Measurements from ENCODE around the gene ATRN. TPM values are rescaled to one million over a fixed set of nuclear protein-coding genes. Genes with fewer than 3 reads are reported as not detected.
"Not testable (repeated sequence)": the region's sequence is repeated elsewhere in the genome, so short reads cannot be mapped to it uniquely, and the experiment has no call there.

Gene ATRN
- total RNA-seq, 1 donor from 2014 or later, result 33.5 TPM

DNA sequence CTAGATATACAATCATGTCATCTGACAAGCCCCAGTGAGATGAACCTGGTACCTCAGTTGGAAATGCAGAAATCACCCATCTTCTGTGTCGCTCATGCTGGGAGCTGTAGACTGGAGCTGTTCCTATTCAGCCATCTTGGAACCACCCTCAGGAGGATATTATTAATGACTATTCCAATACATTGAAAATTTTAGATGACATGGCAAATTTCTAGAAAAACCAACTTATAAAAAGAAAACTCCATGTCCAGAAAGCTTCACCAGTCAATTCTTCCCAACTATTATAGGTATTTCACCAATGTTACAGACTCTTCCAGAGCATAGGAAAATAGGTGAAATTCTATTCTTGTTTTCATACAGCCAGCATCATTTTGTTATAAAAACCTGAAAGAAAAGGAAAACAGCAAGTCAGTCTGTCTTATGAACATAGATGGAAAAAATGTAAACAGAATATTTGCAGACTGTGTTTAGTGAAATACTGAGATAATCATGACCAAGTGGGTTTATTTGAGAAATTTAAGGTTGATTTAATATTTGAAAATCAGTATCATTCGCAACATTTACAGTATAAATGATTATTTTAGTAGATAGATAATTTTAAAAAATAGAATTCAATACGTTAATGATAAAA lies 43.3 kb downstream of the ATRN start:
- no peak for DNase-seq (ENCODE audit: low read depth)

GRCh38 chr20:3515379-3516170 lies 44.8 kb downstream of the ATRN start:
- no peak for DNase-seq (ENCODE audit: low read depth)

GRCh38 chr20:3521852-3522740 lies 51.3 kb downstream of the ATRN start:
- no peak for DNase-seq (ENCODE audit: low read depth)

GRCh38 chr20:3524696-3525095 lies 53.9 kb downstream of the ATRN start:
- DNase-seq (ENCODE audit: low read depth), result not testable (repeated sequence)

DNA sequence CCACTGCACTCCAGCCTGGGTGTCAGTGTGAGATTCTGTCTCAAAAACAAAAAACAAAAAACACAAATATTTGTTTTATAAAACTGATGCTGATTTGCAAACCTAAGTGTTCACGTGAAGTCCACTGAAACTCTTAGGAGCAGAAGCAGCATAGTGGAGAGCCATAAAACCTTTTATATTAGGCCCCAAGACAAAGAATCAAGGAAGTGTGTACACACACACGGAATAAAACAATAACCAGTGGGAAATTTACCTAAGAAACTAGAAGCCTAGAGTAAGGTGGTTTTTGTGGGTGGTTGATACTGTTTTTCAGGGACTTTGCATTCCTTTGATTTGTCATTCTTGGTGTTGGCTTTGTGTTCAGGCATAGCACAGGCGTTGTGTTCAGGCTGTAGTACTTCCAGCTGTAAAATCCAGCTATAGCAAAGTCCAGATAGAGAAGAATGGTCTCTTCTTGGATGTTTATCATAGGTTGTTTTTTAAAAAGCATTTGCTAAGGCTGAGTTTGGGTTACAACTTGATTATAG lies 61.3 kb downstream of the ATRN start:
- DNase-seq (ENCODE audit: low read depth), result no peak

GRCh38 chr20:3537733-3538132 lies 66.9 kb downstream of the ATRN start:
- DNase-seq (ENCODE audit: low read depth), result not testable (repeated sequence)

GRCh38 chr20:3539311-3540107 lies 68.7 kb downstream of the ATRN start:
- no peak for DNase-seq (ENCODE audit: low read depth)

DNA sequence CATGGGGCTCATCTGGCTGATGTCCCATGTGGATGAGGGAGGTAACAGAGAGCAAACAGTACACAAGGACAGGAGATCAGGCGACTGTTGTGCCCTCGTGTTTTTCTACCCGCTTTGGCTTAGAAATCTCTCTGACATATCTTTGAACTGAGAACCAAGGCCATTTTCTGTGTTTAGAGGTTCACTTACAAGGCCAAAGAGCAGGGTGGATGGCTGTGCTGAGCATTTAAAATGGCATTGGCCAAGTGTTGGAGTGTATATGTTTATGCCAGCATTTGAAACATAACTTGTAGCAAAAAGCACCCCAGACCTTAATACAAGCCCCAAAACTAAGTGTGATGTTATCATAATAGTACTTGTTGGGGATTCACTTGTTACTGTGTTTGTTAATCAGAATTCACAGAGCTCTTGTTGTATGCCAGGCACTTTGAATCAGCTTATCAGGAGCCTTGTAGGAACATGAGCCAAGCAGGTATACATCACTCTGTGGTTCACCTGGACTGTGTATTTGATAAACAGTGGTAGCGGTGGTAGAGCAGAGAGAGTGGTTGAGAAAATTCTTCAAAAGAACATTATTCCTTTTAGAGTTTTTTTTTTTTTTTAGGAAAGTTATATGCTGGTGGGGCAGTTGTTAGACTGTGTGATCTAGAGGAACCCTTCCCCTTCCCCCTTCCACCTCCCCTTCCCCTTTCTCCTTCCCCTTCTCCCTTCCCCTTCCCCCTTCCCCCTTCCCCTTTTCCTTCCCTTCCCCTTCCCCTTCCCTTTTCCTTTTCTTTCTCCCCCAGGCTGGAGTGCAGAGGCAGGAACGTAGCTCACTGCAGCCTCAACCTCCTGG lies 71.3 kb downstream of the ATRN start:
- DNase-seq (ENCODE audit: low read depth), result no peak

DNA sequence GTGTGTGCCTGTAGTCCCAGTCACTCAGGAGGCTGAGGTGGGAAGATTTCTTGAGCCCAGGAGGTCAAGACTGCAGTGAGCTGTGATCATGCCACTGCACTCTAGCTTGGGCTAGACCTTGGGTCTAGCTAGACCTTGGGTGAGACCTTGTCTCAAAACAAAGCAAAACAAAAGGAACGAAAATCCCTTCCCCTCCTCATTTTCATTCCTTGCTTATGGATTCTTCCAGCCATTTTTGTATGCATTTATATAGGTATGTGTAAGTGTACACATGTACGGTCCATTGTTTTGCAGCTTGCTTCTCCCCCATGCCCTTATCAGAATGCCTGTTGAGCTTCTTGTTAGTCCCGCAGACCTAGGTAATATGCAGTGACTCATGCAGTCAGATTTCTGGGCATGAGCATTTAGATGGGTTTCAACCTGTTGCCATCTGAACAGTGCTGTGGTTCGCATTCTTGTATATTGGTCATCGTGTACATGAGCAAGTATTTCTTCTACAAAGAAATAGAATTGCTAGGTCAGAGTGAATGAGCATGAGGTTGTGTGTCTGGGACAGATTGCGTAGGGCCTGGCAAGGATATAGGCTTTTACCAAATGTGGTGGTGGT lies 73.2 kb downstream of the ATRN start:
- peak; percentile 11 for DNase-seq (ENCODE audit: low read depth)

- DNase-seq (ENCODE audit: low read depth), result no peak
Observed at GRCh38 chr20:3545401-3545925, 74.6 kb downstream of the ATRN start.

- DNase-seq (ENCODE audit: low read depth), result no peak
Observed at GRCh38 chr20:3547906-3548305, 77.1 kb downstream of the ATRN start.

DNA sequence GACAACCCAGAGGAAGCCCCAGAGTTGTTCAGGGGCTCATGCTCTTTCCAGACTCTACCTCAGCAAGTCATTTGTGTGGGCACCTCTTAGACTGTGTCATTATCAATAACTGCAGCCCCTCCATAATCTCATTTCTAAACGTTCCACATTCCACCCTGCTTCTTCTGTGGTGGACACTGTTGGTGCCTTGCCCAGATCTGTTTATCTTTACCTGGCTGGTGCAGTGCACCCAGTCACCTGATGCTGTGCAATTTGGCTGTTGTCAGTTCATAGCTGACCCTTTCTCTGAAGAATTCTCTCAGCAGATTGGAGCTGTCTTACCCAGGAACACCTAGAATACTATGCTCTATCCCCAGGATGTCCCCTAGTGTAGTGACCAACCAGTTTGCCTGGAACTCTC lies 80.0 kb downstream of the ATRN start:
- no peak for DNase-seq (ENCODE audit: low read depth)

DNA sequence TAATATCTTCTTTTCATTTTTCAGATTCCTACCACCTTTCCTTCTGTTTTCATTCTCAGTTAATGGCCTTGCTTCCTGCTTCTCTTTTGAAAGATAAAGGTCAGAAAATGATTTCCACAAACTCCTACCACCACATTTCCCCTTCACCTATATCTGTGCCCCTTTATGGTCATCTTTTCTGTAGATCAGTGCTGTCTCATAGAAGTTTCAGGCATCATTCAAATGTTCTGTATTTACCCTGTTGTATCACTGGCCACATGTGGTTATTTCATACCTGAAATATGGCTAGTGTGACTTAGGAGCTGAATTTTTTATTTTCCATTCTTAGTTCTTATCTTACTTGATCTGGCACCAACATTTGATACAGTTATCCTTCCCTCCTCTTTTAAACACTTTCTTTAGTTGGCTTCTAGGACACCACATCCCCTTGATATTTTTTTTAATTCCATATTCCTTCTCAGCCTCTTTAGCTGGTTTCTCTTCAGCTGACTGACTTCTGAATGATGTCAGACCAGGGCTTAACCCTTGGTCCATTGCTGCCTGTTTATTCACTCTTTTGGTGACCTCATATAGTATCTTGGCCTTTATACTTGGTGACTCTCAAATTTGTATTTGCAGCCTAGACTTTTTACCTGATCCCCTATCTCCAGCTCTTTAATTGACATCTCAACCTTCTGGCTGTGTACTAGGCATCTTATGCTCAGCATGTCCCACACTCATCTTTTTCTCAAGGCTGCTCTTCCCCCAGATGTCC lies 81.0 kb downstream of the ATRN start:
- DNase-seq (ENCODE audit: low read depth), result no peak

DNA sequence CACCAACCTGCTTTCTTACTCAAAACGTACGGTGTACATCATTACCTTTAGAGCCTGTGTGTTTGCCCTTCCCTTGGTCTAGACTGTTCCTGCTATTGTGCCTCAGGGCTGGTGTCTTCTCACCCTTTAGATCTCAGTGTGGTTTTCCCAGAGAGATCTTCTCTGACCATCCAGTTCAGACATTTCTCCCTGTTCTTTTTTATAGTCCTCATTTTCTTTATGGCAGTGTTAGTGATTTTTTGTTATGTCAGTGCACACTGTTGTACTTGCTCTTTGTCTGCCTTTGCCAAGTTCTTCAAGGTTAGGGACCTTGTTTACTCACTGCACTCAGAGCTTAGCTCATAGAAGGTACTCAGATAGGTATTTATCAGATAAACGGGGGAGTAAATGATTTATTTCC lies 82.8 kb downstream of the ATRN start:
- DNase-seq (ENCODE audit: low read depth), result no peak

DNA sequence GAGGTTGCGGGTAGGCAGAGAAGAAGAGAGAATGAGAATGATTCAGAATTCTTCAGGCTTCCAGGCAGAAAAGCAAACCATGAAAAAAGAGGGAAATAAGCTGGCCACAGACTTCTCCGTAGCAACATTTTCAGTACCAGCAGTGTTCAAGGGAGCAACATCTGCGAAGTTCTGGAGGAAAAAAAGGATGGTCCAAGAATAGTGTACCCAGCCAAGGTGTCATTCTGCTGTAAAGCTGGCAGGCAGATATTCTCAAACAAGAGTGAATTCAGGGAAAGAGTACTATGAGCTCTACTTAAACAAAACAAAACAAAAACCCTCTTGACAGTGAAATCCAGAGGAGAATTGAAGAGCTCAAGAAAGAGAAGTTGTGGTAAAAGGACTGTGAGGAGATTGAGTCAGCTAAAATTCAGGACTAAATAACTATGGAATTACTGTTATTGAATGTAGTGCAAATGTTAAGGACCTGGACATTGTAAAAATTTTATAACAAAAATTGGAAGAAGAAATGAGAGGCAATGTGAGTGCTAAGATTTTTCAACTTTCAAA lies 86.5 kb downstream of the ATRN start:
- no peak for DNase-seq (ENCODE audit: low read depth)

GRCh38 chr20:3559231-3559630 lies 88.4 kb downstream of the ATRN start:
- DNase-seq (ENCODE audit: low read depth), result no peak

- DNase-seq (ENCODE audit: low read depth), result no peak
Observed at GRCh38 chr20:3559637-3560036, 88.8 kb downstream of the ATRN start.

GRCh38 chr20:3560162-3560561 lies 89.3 kb downstream of the ATRN start:
- DNase-seq (ENCODE audit: low read depth), result no peak
